Body of pancreas (tissue), 4 donors: ENCODE measurements around the gene COL12A1. TPM values are rescaled to one million over a fixed set of nuclear protein-coding genes. Genes with fewer than 3 reads are reported as not detected.
"Not testable (repeated sequence)": the region's sequence is repeated elsewhere in the genome, so short reads cannot be mapped to it uniquely, and the experiment has no call there.

Source experiments
- ATAC-seq: fragments of 150-250 bp; one replicate; pipeline ENCODE4 v1.9.1; 2016
- DNase-seq, 4 donors: peaks; one replicate each; pipeline ENCODE4 v3.0.0-alpha.2; 2019
- H3K27ac ChIP-seq, 4 donors: fragments of 200-600 bp; sonication (generic); 1 replicate in 3 of 4; 2 replicates in 1 of 4; pipeline versions ENCODE4 v1.5.1 to v1.6.1; 2016 to 2019; ENCODE audit warnings: mild to moderate bottlenecking in 1 of 4, mixed read lengths in 1 of 4, moderate library complexity in 1 of 4
- H3K27me3 ChIP-seq, 2 donors: fragments of 200-600 bp; sonication (generic); one replicate each; pipeline ENCODE4 v1.6.0; 2016; ENCODE audit warnings: mild to moderate bottlenecking in 1 of 2
- H3K36me3 ChIP-seq, 2 donors: fragments of 200-600 bp; sonication (generic); replicated peaks in 1 of 2; 2 replicates each; pipeline ENCODE4 v1.5.1; 2016; ENCODE audit warnings: low read depth in 2 of 2; ENCODE audit not compliant: insufficient read depth in 1 of 2
- H3K4me1 ChIP-seq: fragments of 200-600 bp; sonication (generic); one replicate; pipeline ENCODE4 v1.6.0; 2016
- H3K4me3 ChIP-seq, 2 donors: fragments of 200-600 bp; sonication (generic); 1 replicate in 1 of 2; 2 replicates in 1 of 2; pipeline ENCODE4 v1.5.1; 2016 to 2019
- H3K9me3 ChIP-seq, 3 donors: fragments of 200-600 bp; sonication (generic); 1 replicate in 2 of 3; 2 replicates in 1 of 3; pipeline ENCODE4 v1.5.1; 2016
- CTCF ChIP-seq, 7 experiments: fragments of 450-650 bp in 4 of 7; fragments of 200-600 bp in 3 of 7; sonication (generic) in 3 of 7; IDR thresholded peaks; one replicate each; pipeline ENCODE4 v1.5.1; 2016 to 2019; ENCODE audit warnings: antibody characterized with exemption in 7 of 7
- POLR2A ChIP-seq, 3 donors: fragments of 450-650 bp; IDR thresholded peaks; one replicate each; pipeline ENCODE4 v1.6.1; 2016; ENCODE audit warnings: antibody characterized with exemption in 3 of 3, mild to moderate bottlenecking in 2 of 3
- WGBS, 2 donors: methylation state at CpG; one replicate each; pipeline ENCODE4 v1.1.5; 2017; 5-methylcytosine and 5-hydroxymethylcytosine counted together
- intact Hi-C: fragments of 100-400 bp; cut with DNase I; formaldehyde crosslinking; loops from one replicate; pipeline ENCODE4 v1.15.1; 2023
- total RNA-seq, 2 donors: library from RNA; depleted of rRNA; stranded (reverse); fragments of >200 nt; gene quantifications; one replicate each; pipeline ENCODE4 v1.1.0, GENCODE V29; 2016

COL12A1 gene
- total RNA-seq, 2 donors from 2014 or later = 34.0 to 35.3 TPM

GRCh38 chr6:75188221-75188925 lies 17.5 kb downstream of the COL12A1 start:
- no peak for ATAC-seq
- 66 to 69% methylated on average over 3 of the region's 3 CpGs for WGBS, 2 donors
- TF ChIP-seq CTCF (IDR thresholded peaks at IDR 0.05) (no peak), POLR2A (IDR thresholded peaks at IDR 0.05) (no peak)
- Histone ChIP-seq H3K27me3 (no peaks in the 10 kb centered on the region), H3K4me1 (no peaks in the 10 kb centered on the region), H3K4me3 (no peak overlapping the region), H3K36me3 (no peaks in the 10 kb centered on the region), H3K9me3 (no peaks in the 10 kb centered on the region), H3K27ac (no peak overlapping the region)
- intact Hi-C loops = no loop called here
- DNase-seq = no peak

- DNase-seq, H3K36me3 ChIP-seq, ATAC-seq, intact Hi-C loops, H3K27me3 ChIP-seq, H3K4me1 ChIP-seq, H3K4me3 ChIP-seq, H3K9me3 ChIP-seq, H3K27ac ChIP-seq: not testable (repeated sequence)
- 47 to 52% methylated on average over 2 of the region's 2 CpGs for WGBS, 2 donors
These were observed 19.3 kb downstream of the COL12A1 start for GRCh38 chr6:75186581-75186980.

- TF ChIP-seq POLR2A (IDR thresholded peaks at IDR 0.05) (no peak), CTCF (IDR thresholded peaks at IDR 0.05) (no peak)
- Histone ChIP-seq H3K36me3 (no peaks in the 10 kb centered on the region), H3K4me1 (no peaks in the 10 kb centered on the region), H3K4me3 (no peak overlapping the region), H3K27ac (no peak overlapping the region), H3K9me3 (no peaks in the 10 kb centered on the region), H3K27me3 (no peaks in the 10 kb centered on the region)
- DNase-seq (no peak), ATAC-seq (no peak)
- intact Hi-C loops = no loop called here
- 62 to 63% methylated on average over 5 of the region's 5 CpGs for WGBS, 2 donors
These were observed 22.7 kb downstream of the COL12A1 start for GRCh38 chr6:75183099-75183541.

- no peak for DNase-seq
- ATAC-seq = no peak
- no peak overlapping the region for H3K4me3 ChIP-seq
- WGBS, 2 donors = 82 to 95% methylated on average over 5 of the region's 5 CpGs
- no peaks in the 10 kb centered on the region for H3K36me3 ChIP-seq
- intact Hi-C loops = no loop called here
- TF ChIP-seq CTCF (IDR thresholded peaks at IDR 0.05) = no peak
- TF ChIP-seq POLR2A (IDR thresholded peaks at IDR 0.05) = no peak
- H3K27ac ChIP-seq = no peak overlapping the region
- H3K4me1 ChIP-seq = no peaks in the 10 kb centered on the region
- H3K27me3 ChIP-seq = no peaks in the 10 kb centered on the region
- no peaks in the 10 kb centered on the region for H3K9me3 ChIP-seq
These were observed 25.0 kb downstream of the COL12A1 start for GRCh38 chr6:75180864-75181263.

GRCh38 chr6:75178757-75179156 lies 27.1 kb downstream of the COL12A1 start:
- intact Hi-C loops = no loop called here
- 52 to 62% methylated on average over 1 of the region's 1 CpG for WGBS, 2 donors
- DNase-seq = no peak
- ATAC-seq = no peak
- no peaks in the 10 kb centered on the region for H3K36me3 ChIP-seq
- H3K9me3 ChIP-seq = no peaks in the 10 kb centered on the region
- H3K27ac ChIP-seq = no peak overlapping the region
- H3K4me1 ChIP-seq = no peaks in the 10 kb centered on the region
- H3K4me3 ChIP-seq = no peak overlapping the region
- TF ChIP-seq POLR2A (IDR thresholded peaks at IDR 0.05) = no peak
- TF ChIP-seq CTCF (IDR thresholded peaks at IDR 0.05) = no peak
- H3K27me3 ChIP-seq = no peaks in the 10 kb centered on the region
